SK-N-SH (cell line): ENCODE measurements around the gene ADAMTS13. TPM values are rescaled to one million over a fixed set of nuclear protein-coding genes. Genes with fewer than 3 reads are reported as not detected.

Source experiments
- CTCF ChIA-PET: fragments of 300-600, 350-600 bp; formaldehyde crosslinking; extraction: SDS; loops from one replicate; lab custom pipeline; 2021; lab: Yijun Ruan, JAX
- POLR2A ChIA-PET: fragments of 350-600 bp; sonication (Branson Sonifier 250); formaldehyde crosslinking; extraction: SDS; loops from one replicate; lab custom pipeline; 2020; ENCODE audit warnings: antibody characterized with exemption, inconsistent platforms; lab: Yijun Ruan, JAX
- DNase-seq: peaks from one replicate; pipeline ENCODE4 v3.0.0; 2012
- H2AFZ ChIP-seq: fragments of 200-600 bp; sonication (generic); 2 replicates; pipeline ENCODE4 v1.8.1; 2016; ENCODE audit warnings: antibody characterized with exemption, mild to moderate bottlenecking, low read depth
- H3F3A ChIP-seq: fragments of 200-600 bp; sonication (generic); replicated peaks from 2 replicates; pipeline ENCODE3; 2016; ENCODE audit warnings: antibody characterized with exemption, mild to moderate bottlenecking; ENCODE audit not compliant: insufficient read depth
- H3K27ac ChIP-seq, 2 experiments: fragments of 200-500 bp in 1 of 2; fragments of 200-600 bp in 1 of 2; sonication (Bioruptor generic) in 1 of 2; sonication (generic), shearing (Covaris generic) in 1 of 2; 2 replicates each; pipeline versions ENCODE4 v1.5.1 to v1.6.1; 2014 to 2016; ENCODE audit warnings: low read depth in 2 of 2, inconsistent platforms in 1 of 2, low read length in 1 of 2, mild to moderate bottlenecking in 1 of 2, mixed read lengths in 1 of 2
- H3K27me3 ChIP-seq: fragments of 200-600 bp; sonication (generic), shearing (Covaris generic); 2 replicates; pipeline ENCODE4 v1.6.1; 2016; ENCODE audit warnings: mixed run types; ENCODE audit not compliant: insufficient read depth
- H3K36me3 ChIP-seq, 2 experiments: fragments of 200-500 bp in 1 of 2; fragments of 200-600 bp in 1 of 2; sonication (Bioruptor generic) in 1 of 2; sonication (generic) in 1 of 2; replicated peaks in 1 of 2; 2 replicates each; pipeline versions ENCODE3 to v1.5.1; 2014 to 2016; ENCODE audit warnings: low read length in 1 of 2, mild to moderate bottlenecking in 1 of 2; ENCODE audit not compliant: insufficient read depth in 2 of 2, control insufficient read depth in 1 of 2
- H3K4me1 ChIP-seq, 2 experiments: fragments of 200-500 bp in 1 of 2; fragments of 200-600 bp in 1 of 2; sonication (Bioruptor generic) in 1 of 2; sonication (generic), shearing (Covaris generic) in 1 of 2; 2 replicates each; pipeline versions ENCODE4 v1.5.1 to v1.6.1; 2014 to 2016; ENCODE audit warnings: low read depth in 1 of 2, low read length in 1 of 2, mixed run types in 1 of 2; ENCODE audit not compliant: insufficient read depth in 2 of 2, control insufficient read depth in 1 of 2
- H3K4me2 ChIP-seq: fragments of 200-600 bp; sonication (generic), shearing (Covaris generic); 2 replicates; pipeline ENCODE4 v1.6.1; 2017; ENCODE audit warnings: mixed run types
- H3K4me3 ChIP-seq, 2 experiments: fragments of 200-500 bp in 1 of 2; fragments of 200-600 bp in 1 of 2; sonication (Bioruptor generic) in 1 of 2; sonication (generic), shearing (Covaris generic) in 1 of 2; 2 replicates each; pipeline versions ENCODE4 v1.5.1 to v1.8.1; 2014 to 2016; ENCODE audit warnings: low read depth in 2 of 2, inconsistent platforms in 1 of 2, low read length in 1 of 2, mild to moderate bottlenecking in 1 of 2, mixed read lengths in 1 of 2, moderate library complexity in 1 of 2
- H3K79me2 ChIP-seq: fragments of 200-600 bp; sonication (generic); 2 replicates; pipeline ENCODE4 v1.8.1; 2017; ENCODE audit warnings: mild to moderate bottlenecking; ENCODE audit not compliant: insufficient read depth
- H3K9ac ChIP-seq: fragments of 200-600 bp; sonication (generic); 2 replicates; pipeline ENCODE4 v1.6.1; 2017; ENCODE audit warnings: mixed run types
- H3K9me2 ChIP-seq: fragments of 200-600 bp; sonication (generic); 2 replicates; pipeline ENCODE4 v1.6.1; 2017; ENCODE audit warnings: mixed run types
- H3K9me3 ChIP-seq: fragments of 200-600 bp; sonication (generic); 2 replicates; pipeline ENCODE4 v1.6.1; 2017; ENCODE audit warnings: mixed run types, mild to moderate bottlenecking, moderate library complexity
- H4K20me1 ChIP-seq: fragments of 200-600 bp; sonication (generic); 2 replicates; pipeline ENCODE4 v1.6.1; 2017; ENCODE audit warnings: mild to moderate bottlenecking, mixed run types; ENCODE audit not compliant: insufficient read depth
- EZH2phosphoT487 ChIP-seq: fragments of 200-600 bp; sonication (generic); IDR thresholded peaks from 2 replicates; pipeline ENCODE4 v1.6.1; 2017; ENCODE audit warnings: low read depth, mixed run types, mild to moderate bottlenecking, antibody characterized with exemption, moderate library complexity, borderline replicate concordance
- GABPA ChIP-seq: IDR thresholded peaks from 2 replicates; pipeline ENCODE4 v1.4.0; 2012; ENCODE audit warnings: low read depth, mild to moderate bottlenecking
- MXI1 ChIP-seq: IDR thresholded peaks from 2 replicates; pipeline ENCODE4 v1.6.1; 2012; ENCODE audit warnings: mild to moderate bottlenecking, low read depth, low read length, improper control_type of control experiment
- POLR2AphosphoS5 ChIP-seq: IDR thresholded peaks from 2 replicates; pipeline ENCODE4 v1.6.1; 2012; ENCODE audit warnings: low read depth, low read length
- RFX5 ChIP-seq: IDR thresholded peaks from 2 replicates; pipeline ENCODE4 v1.6.1; 2012; ENCODE audit warnings: mild to moderate bottlenecking, improper control_type of control experiment, low read length
- SIN3A ChIP-seq: IDR thresholded peaks from 2 replicates; pipeline ENCODE4 v1.6.1; 2012; ENCODE audit warnings: low read depth, mild to moderate bottlenecking, low read length, moderate library complexity, borderline replicate concordance
- YY1 ChIP-seq: IDR thresholded peaks from 2 replicates; pipeline ENCODE4 v1.4.0; 2012; ENCODE audit warnings: low read depth, mild to moderate bottlenecking
- WGBS: methylation state at CpG from one replicate; pipeline ENCODE4 v1.1.6; 2017; ENCODE audit warnings: low lambda C conversion rate; 5-methylcytosine and 5-hydroxymethylcytosine counted together
- polyA plus RNA-seq, 3 experiments: library from polyadenylated mRNA; depleted of rRNA; stranded (reverse); fragments of >200 nt; gene quantifications; 2 replicates each; pipeline ENCODE4 v1.2.3, GENCODE V29; 2012
- TF ChIP-seq, protein P1 (sequence below): IDR thresholded peaks from 2 replicates; pipeline ENCODE4 v1.4.0; 2012; ENCODE audit warnings: low read depth, borderline replicate concordance
- TF ChIP-seq, protein P2 (sequence below): IDR thresholded peaks from 2 replicates; pipeline ENCODE4 v1.4.0; 2012; ENCODE audit warnings: low read depth, borderline replicate concordance
- TF ChIP-seq, protein P3 (sequence below): IDR thresholded peaks from 2 replicates; pipeline ENCODE4 v1.4.0; 2012; ENCODE audit warnings: low read depth
- TF ChIP-seq, protein P4 (sequence below): fragments of 150-350 bp; IDR thresholded peaks from 2 replicates; pipeline ENCODE4 v1.6.1; 2017; ENCODE audit warnings: antibody characterized with exemption, low read length, low read depth, borderline replicate concordance
- TF ChIP-seq, protein P5 (sequence below): IDR thresholded peaks from 2 replicates; pipeline ENCODE4 v1.6.1; 2012; ENCODE audit warnings: mild to moderate bottlenecking, low read depth, low read length, moderate library complexity

ADAMTS13 gene
- polyA plus RNA-seq, 1 of the 3 experiments (the other 2 are of a cell fraction) = 10.6 TPM

DNA sequence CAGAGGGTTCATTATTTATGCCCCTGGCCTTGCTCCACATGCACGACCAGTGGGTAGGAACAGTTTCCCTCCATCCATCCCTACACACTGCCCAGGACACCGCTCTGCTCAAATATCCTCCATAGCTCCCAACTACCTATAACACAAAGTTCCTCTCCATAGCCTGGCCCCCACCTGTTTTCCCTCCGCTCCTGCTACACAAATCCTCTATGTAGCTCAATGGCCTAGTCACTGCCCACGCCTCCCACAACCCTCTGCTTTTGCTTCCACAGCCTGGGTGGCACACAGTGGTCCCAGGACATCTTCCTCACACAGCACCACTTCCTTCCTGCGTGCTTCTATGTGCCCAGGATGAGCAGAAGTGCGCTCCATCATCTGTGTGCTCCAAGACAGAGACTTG, 24.8 kb upstream of the ADAMTS13 start:
- POLR2A ChIA-PET = no interaction called here
- CTCF ChIA-PET = interaction anchor here (1.4 to 1.6 kb wide), 3 partner anchors 20 to 91 kb away, joined by 3 to 5 read pairs (median 4); no protein-coding TSS in a partner anchor
- Histone ChIP-seq H3K4me2 (no peak overlapping the region), H3F3A (no peaks in the 10 kb centered on the region), H3K9ac (no peak overlapping the region), H3K4me3 (no peak overlapping the region), H3K27ac (no peak overlapping the region), H3K4me1 (no peaks in the 10 kb centered on the region), H4K20me1 (no peaks in the 10 kb centered on the region), H2AFZ (no peak overlapping the region), H3K36me3 (peaks cover 0 to under 1% of the 10 kb centered on the region in 2 experiments), H3K27me3 (no peaks in the 10 kb centered on the region), H3K79me2 (no peaks in the 10 kb centered on the region), H3K9me3 (no peaks in the 10 kb centered on the region), H3K9me2 (no peaks in the 10 kb centered on the region)
- DNase-seq = no peak
- TF ChIP-seq YY1 (no peak), EZH2phosphoT487 (no peak), SIN3A (no peak), GABPA (no peak), POLR2AphosphoS5 (no peak), MXI1 (no peak), RFX5 (no peak)
- TF ChIP-seq, protein P1, sequence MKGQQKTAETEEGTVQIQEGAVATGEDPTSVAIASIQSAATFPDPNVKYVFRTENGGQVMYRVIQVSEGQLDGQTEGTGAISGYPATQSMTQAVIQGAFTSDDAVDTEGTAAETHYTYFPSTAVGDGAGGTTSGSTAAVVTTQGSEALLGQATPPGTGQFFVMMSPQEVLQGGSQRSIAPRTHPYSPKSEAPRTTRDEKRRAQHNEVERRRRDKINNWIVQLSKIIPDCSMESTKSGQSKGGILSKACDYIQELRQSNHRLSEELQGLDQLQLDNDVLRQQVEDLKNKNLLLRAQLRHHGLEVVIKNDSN = no peak
- TF ChIP-seq, protein P2, sequence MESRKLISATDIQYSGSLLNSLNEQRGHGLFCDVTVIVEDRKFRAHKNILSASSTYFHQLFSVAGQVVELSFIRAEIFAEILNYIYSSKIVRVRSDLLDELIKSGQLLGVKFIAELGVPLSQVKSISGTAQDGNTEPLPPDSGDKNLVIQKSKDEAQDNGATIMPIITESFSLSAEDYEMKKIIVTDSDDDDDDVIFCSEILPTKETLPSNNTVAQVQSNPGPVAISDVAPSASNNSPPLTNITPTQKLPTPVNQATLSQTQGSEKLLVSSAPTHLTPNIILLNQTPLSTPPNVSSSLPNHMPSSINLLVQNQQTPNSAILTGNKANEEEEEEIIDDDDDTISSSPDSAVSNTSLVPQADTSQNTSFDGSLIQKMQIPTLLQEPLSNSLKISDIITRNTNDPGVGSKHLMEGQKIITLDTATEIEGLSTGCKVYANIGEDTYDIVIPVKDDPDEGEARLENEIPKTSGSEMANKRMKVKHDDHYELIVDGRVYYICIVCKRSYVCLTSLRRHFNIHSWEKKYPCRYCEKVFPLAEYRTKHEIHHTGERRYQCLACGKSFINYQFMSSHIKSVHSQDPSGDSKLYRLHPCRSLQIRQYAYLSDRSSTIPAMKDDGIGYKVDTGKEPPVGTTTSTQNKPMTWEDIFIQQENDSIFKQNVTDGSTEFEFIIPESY = no peak
- TF ChIP-seq, protein P3, sequence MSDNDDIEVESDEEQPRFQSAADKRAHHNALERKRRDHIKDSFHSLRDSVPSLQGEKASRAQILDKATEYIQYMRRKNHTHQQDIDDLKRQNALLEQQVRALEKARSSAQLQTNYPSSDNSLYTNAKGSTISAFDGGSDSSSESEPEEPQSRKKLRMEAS = no peak
- TF ChIP-seq, protein P4, sequence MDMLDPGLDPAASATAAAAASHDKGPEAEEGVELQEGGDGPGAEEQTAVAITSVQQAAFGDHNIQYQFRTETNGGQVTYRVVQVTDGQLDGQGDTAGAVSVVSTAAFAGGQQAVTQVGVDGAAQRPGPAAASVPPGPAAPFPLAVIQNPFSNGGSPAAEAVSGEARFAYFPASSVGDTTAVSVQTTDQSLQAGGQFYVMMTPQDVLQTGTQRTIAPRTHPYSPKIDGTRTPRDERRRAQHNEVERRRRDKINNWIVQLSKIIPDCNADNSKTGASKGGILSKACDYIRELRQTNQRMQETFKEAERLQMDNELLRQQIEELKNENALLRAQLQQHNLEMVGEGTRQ = no peak
- TF ChIP-seq, protein P5, sequence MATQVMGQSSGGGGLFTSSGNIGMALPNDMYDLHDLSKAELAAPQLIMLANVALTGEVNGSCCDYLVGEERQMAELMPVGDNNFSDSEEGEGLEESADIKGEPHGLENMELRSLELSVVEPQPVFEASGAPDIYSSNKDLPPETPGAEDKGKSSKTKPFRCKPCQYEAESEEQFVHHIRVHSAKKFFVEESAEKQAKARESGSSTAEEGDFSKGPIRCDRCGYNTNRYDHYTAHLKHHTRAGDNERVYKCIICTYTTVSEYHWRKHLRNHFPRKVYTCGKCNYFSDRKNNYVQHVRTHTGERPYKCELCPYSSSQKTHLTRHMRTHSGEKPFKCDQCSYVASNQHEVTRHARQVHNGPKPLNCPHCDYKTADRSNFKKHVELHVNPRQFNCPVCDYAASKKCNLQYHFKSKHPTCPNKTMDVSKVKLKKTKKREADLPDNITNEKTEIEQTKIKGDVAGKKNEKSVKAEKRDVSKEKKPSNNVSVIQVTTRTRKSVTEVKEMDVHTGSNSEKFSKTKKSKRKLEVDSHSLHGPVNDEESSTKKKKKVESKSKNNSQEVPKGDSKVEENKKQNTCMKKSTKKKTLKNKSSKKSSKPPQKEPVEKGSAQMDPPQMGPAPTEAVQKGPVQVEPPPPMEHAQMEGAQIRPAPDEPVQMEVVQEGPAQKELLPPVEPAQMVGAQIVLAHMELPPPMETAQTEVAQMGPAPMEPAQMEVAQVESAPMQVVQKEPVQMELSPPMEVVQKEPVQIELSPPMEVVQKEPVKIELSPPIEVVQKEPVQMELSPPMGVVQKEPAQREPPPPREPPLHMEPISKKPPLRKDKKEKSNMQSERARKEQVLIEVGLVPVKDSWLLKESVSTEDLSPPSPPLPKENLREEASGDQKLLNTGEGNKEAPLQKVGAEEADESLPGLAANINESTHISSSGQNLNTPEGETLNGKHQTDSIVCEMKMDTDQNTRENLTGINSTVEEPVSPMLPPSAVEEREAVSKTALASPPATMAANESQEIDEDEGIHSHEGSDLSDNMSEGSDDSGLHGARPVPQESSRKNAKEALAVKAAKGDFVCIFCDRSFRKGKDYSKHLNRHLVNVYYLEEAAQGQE = no peak
- WGBS = 68% methylated on average over 6 of the region's 6 CpGs
